Activated T-cell treated with anti-CD3 and anti-CD28 coated beads for 24 hours (primary cell): ENCODE data around the gene ITPRID2.
A peak's percentile ranks its signal among the peaks of the same experiment; 100 is the strongest.

Source experiments
- DNase-seq: peaks from one replicate; pipeline ENCODE4 v3.0.0-alpha.2; 2020; ENCODE audit warnings: low read depth

Gene ITPRID2

GRCh38 chr2:181882246-181883020 lies 9.1 kb upstream of the ITPRID2 start:
- no peak for DNase-seq

- DNase-seq = no peak
Measured at GRCh38 chr2:181884601-181885000, 6.9 kb upstream of the ITPRID2 start.

GRCh38 chr2:181885096-181885495 lies 6.4 kb upstream of the ITPRID2 start:
- DNase-seq = no peak

GRCh38 chr2:181886192-181886591 lies 5.3 kb upstream of the ITPRID2 start:
- DNase-seq = no peak

GRCh38 chr2:181887045-181887444 lies 4.5 kb upstream of the ITPRID2 start:
- DNase-seq = no peak

- DNase-seq = no peak
Measured at GRCh38 chr2:181889776-181890175, 1.8 kb upstream of the ITPRID2 start.

- DNase-seq = no peak
Measured at GRCh38 chr2:181890271-181890670, 1.3 kb upstream of the ITPRID2 start.

- DNase-seq = peak; percentile 31
Measured at GRCh38 chr2:181891966-181892798, 652 bp downstream of the ITPRID2 start.

- DNase-seq = no peak
Measured at GRCh38 chr2:181892799-181893435, 1.4 kb downstream of the ITPRID2 start.

GRCh38 chr2:181894381-181894780 lies 2.9 kb downstream of the ITPRID2 start:
- DNase-seq = no peak

- DNase-seq = no peak
Measured at GRCh38 chr2:181895818-181896217, 4.3 kb downstream of the ITPRID2 start.

- DNase-seq = no peak
Measured at GRCh38 chr2:181896286-181896685, 4.8 kb downstream of the ITPRID2 start.

GRCh38 chr2:181900007-181900651 lies 8.6 kb downstream of the ITPRID2 start:
- no peak for DNase-seq

- DNase-seq = no peak
Measured at GRCh38 chr2:181902625-181903024, 11.1 kb downstream of the ITPRID2 start.

GRCh38 chr2:181904022-181904632 lies 12.6 kb downstream of the ITPRID2 start:
- no peak for DNase-seq

- DNase-seq = no peak
Measured at GRCh38 chr2:181907057-181907456, 15.5 kb downstream of the ITPRID2 start.

- DNase-seq = no peak
Measured at GRCh38 chr2:181907635-181908034, 16.1 kb downstream of the ITPRID2 start.

GRCh38 chr2:181910028-181910831 lies 18.7 kb downstream of the ITPRID2 start:
- no peak for DNase-seq

- DNase-seq = no peak
Measured at GRCh38 chr2:181911830-181912229, 20.3 kb downstream of the ITPRID2 start.

GRCh38 chr2:181915102-181915501 lies 23.6 kb downstream of the ITPRID2 start:
- DNase-seq = no peak
